HepG2 (cell line): ENCODE results near the gene DUSP7. TPM values are rescaled to one million over a fixed set of nuclear protein-coding genes. Genes with fewer than 3 reads are reported as not detected.

Source experiments
- HOXD1 ChIP-seq: sonication (generic); formaldehyde crosslinking; IDR thresholded peaks from 2 replicates; pipeline ENCODE4 v1.5.0; 2020; ENCODE audit warnings: missing genetic modification reagents
- KDM5B ChIP-seq: sonication (generic); formaldehyde crosslinking; IDR thresholded peaks from 2 replicates; pipeline ENCODE4 v1.4.0; 2020; ENCODE audit warnings: missing genetic modification reagents, mild to moderate bottlenecking, borderline replicate concordance
- KLF15 ChIP-seq: sonication (generic); formaldehyde crosslinking; IDR thresholded peaks from 2 replicates; pipeline ENCODE4 v1.8.1; 2023; ENCODE audit warnings: borderline replicate concordance, mild to moderate bottlenecking, inconsistent platforms, missing genetic modification reagents, mixed read lengths
- PBX3 ChIP-seq: sonication (generic); formaldehyde crosslinking; IDR thresholded peaks from 2 replicates; pipeline ENCODE4 v1.8.1; 2023; ENCODE audit warnings: missing genetic modification reagents, inconsistent platforms, borderline replicate concordance
- PHF20 ChIP-seq: sonication (generic); formaldehyde crosslinking; IDR thresholded peaks from 2 replicates; pipeline ENCODE4 v1.5.0; 2020; ENCODE audit warnings: mild to moderate bottlenecking, missing genetic modification reagents
- ZBTB7A ChIP-seq: sonication (generic); formaldehyde crosslinking; IDR thresholded peaks from 2 replicates; pipeline ENCODE4 v1.8.0; 2022; ENCODE audit warnings: mild to moderate bottlenecking, missing genetic modification reagents
- ZFP41 ChIP-seq: sonication (generic); formaldehyde crosslinking; IDR thresholded peaks from 2 replicates; pipeline ENCODE4 v1.4.0; 2020; ENCODE audit warnings: mild to moderate bottlenecking, missing genetic modification reagents, borderline replicate concordance
- ZNF205 ChIP-seq: IDR thresholded peaks from 2 replicates; pipeline ENCODE4 v1.6.1; 2018; ENCODE audit warnings: missing biosample characterization, missing genetic modification reagents
- ZNF333 ChIP-seq: sonication (generic); formaldehyde crosslinking; IDR thresholded peaks from 2 replicates; pipeline ENCODE4 v1.4.0; 2020; ENCODE audit warnings: mild to moderate bottlenecking, missing genetic modification reagents, borderline replicate concordance
- ZNF33A ChIP-seq: sonication (generic); formaldehyde crosslinking; IDR thresholded peaks from 2 replicates; pipeline ENCODE4 v1.5.1; 2020; ENCODE audit warnings: missing genetic modification reagents, mild to moderate bottlenecking, moderate library complexity, borderline replicate concordance
- ZNF44 ChIP-seq: sonication (generic); formaldehyde crosslinking; IDR thresholded peaks from 2 replicates; pipeline ENCODE4 v1.5.1; 2020; ENCODE audit warnings: mild to moderate bottlenecking, missing genetic modification reagents
- ZNF891 ChIP-seq: sonication (generic); formaldehyde crosslinking; IDR thresholded peaks from 2 replicates; pipeline ENCODE4 v1.5.0; 2020; ENCODE audit warnings: mild to moderate bottlenecking, missing genetic modification reagents
- ZXDC ChIP-seq: sonication (generic); formaldehyde crosslinking; IDR thresholded peaks from 2 replicates; pipeline ENCODE4 v1.5.0; 2020; ENCODE audit warnings: mild to moderate bottlenecking, missing genetic modification reagents
- polyA plus RNA-seq, 8 experiments: library from polyadenylated mRNA; depleted of rRNA in 3 of 8; stranded (reverse) in 7 of 8; unstranded in 1 of 8; fragments of >200 nt; fragmentation: Illumina TruSeq in 4 of 8; extraction: Trizol in 4 of 8; gene quantifications; 2 replicates each; pipeline versions ENCODE4 v1.2.1 to v1.2.3, GENCODE V29; 2011 to 2016; ENCODE audit warnings: low read depth in 4 of 8, missing spikeins in 1 of 8, mixed read lengths in 1 of 8; ENCODE audit not compliant: insufficient read depth in 1 of 8
- total RNA-seq, 5 experiments: library from RNA; depleted of rRNA; stranded (reverse); fragments of >200 nt; fragmentation: Illumina TruSeq; extraction: Trizol; gene quantifications; 2 replicates each; pipeline ENCODE4 v1.2.3, GENCODE V29; 2016; ENCODE audit warnings: low read depth in 1 of 5
- TF ChIP-seq, protein P1 (sequence below): sonication (generic); formaldehyde crosslinking; IDR thresholded peaks from 2 replicates; pipeline ENCODE4 v1.5.0; 2020; ENCODE audit warnings: mild to moderate bottlenecking, missing genetic modification reagents
- TF ChIP-seq, protein P2 (sequence below): sonication (generic); formaldehyde crosslinking; IDR thresholded peaks from 2 replicates; pipeline ENCODE4 v1.8.0; 2022; ENCODE audit warnings: mild to moderate bottlenecking, missing genetic modification reagents, moderate library complexity
- TF ChIP-seq, protein P3 (sequence below): sonication (generic); formaldehyde crosslinking; IDR thresholded peaks from 2 replicates; pipeline ENCODE4 v1.4.0; 2020; ENCODE audit warnings: missing genetic modification reagents

DUSP7 gene
- total and polyA plus RNA-seq, 2 of the 13 experiments (the other 11 are each of a cell fraction or from before 2014, with no cell fraction given) = 6.6 to 8.8 TPM

DNA sequence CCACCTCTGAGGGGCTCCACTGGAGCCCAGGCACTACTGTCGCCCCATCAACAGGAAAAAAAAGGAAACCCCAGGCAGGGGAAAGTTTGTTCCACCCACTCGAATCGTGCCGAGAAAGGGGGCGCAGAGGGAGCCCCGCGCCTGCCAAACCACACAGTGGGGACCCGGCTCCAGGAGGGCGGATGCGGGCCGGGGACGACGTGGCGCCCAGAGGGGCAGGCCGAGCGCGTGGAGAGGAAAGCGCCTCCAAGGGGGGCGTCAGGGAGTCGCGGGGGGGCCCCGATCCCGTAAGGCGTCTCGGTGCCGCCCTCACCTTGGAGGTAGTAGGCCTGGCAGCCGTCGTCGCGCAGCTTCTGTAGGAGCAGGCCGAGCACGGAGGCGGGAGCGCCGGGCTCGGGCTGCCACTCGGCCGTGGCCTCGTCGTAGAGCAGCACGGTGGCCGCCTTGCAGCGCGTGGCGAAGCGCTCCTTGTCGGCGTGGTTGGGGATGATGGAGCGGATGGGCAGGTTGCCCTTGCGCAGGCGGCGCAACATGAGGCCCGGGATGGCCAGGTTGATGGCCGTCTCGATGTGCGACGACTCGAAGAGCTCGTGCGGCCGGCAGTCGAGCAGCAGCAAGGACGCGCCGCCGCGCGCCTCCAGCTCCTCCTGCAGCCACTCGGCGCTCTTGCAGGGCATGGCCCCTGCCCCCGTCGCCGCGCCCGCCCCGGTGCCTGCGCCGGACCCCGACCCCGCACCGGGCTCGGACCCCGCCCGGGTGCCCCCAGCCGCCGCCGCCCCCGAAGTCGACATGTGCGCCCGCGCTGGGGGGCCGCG, 627 bp downstream of the DUSP7 start (continued):
- TF ChIP-seq ZNF44 (CRISPR knock-in tag) (peak; percentile 61; the same call in 1 of the 2 replicates), KLF15 (CRISPR knock-in tag) (peak; percentile 53; the same call in 1 of the 2 replicates), ZNF333 (CRISPR knock-in tag) (0 out of 2 replicates have a peak, but pooled peaks have one; percentile 51), ZFP41 (CRISPR knock-in tag) (no peak), ZBTB7A (CRISPR knock-in tag) (peak; percentile 91), HOXD1 (peak; percentile 53; the same call in 1 of the 2 replicates), ZNF33A (CRISPR knock-in tag) (no peak), ZNF891 (CRISPR knock-in tag) (peak; percentile 37; the same call in 1 of the 2 replicates), PHF20 (CRISPR knock-in tag) (0 out of 2 replicates have a peak, but pooled peaks have one; percentile 20), ZNF205 (CRISPR knock-in tag) (no peak), PBX3 (CRISPR knock-in tag) (no peak), ZXDC (CRISPR knock-in tag) (0 out of 2 replicates have a peak, but pooled peaks have one; percentile 70), KDM5B (CRISPR knock-in tag) (peak; percentile 94)
- TF ChIP-seq, protein P1, sequence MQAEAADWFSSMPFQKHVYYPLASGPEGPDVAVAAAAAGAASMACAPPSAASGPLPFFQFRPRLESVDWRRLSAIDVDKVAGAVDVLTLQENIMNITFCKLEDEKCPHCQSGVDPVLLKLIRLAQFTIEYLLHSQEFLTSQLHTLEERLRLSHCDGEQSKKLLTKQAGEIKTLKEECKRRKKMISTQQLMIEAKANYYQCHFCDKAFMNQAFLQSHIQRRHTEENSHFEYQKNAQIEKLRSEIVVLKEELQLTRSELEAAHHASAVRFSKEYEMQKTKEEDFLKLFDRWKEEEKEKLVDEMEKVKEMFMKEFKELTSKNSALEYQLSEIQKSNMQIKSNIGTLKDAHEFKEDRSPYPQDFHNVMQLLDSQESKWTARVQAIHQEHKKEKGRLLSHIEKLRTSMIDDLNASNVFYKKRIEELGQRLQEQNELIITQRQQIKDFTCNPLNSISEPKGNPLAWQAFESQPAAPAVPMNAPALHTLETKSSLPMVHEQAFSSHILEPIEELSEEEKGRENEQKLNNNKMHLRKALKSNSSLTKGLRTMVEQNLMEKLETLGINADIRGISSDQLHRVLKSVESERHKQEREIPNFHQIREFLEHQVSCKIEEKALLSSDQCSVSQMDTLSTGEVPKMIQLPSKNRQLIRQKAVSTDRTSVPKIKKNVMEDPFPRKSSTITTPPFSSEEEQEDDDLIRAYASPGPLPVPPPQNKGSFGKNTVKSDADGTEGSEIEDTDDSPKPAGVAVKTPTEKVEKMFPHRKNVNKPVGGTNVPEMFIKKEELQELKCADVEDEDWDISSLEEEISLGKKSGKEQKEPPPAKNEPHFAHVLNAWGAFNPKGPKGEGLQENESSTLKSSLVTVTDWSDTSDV (CRISPR knock-in tag) = peak; percentile 50; the same call in 1 of the 2 replicates
- TF ChIP-seq, protein P2, sequence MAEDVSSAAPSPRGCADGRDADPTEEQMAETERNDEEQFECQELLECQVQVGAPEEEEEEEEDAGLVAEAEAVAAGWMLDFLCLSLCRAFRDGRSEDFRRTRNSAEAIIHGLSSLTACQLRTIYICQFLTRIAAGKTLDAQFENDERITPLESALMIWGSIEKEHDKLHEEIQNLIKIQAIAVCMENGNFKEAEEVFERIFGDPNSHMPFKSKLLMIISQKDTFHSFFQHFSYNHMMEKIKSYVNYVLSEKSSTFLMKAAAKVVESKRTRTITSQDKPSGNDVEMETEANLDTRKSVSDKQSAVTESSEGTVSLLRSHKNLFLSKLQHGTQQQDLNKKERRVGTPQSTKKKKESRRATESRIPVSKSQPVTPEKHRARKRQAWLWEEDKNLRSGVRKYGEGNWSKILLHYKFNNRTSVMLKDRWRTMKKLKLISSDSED (CRISPR knock-in tag) = 0 out of 2 replicates have a peak, but pooled peaks have one; percentile 48
- TF ChIP-seq, protein P3, sequence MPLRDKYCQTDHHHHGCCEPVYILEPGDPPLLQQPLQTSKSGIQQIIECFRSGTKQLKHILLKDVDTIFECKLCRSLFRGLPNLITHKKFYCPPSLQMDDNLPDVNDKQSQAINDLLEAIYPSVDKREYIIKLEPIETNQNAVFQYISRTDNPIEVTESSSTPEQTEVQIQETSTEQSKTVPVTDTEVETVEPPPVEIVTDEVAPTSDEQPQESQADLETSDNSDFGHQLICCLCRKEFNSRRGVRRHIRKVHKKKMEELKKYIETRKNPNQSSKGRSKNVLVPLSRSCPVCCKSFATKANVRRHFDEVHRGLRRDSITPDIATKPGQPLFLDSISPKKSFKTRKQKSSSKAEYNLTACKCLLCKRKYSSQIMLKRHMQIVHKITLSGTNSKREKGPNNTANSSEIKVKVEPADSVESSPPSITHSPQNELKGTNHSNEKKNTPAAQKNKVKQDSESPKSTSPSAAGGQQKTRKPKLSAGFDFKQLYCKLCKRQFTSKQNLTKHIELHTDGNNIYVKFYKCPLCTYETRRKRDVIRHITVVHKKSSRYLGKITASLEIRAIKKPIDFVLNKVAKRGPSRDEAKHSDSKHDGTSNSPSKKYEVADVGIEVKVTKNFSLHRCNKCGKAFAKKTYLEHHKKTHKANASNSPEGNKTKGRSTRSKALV = peak; percentile 77; the same call in 1 of the 2 replicates
